Astrocyte of the cerebellum (primary cell): ENCODE results near the gene NDRG3.
"Not testable (repeated sequence)": the region's sequence is repeated elsewhere in the genome, so short reads cannot be mapped to it uniquely, and the experiment has no call there.

Source experiments
- DNase-seq: peaks from one replicate; pipeline ENCODE4 v3.0.0-alpha.2; 2011; ENCODE audit warnings: low read depth
- H3K4me3 ChIP-seq: 2 replicates; pipeline ENCODE4 v1.5.1; 2011; ENCODE audit warnings: mild to moderate bottlenecking, low read depth, low read length, moderate library complexity
- in situ Hi-C: cut with HindIII; loops from 2 replicates; pipeline ENCODE4 v1.10.0; 2017; ENCODE audit warnings: low sequenced_read_pairs
- TF ChIP-seq, protein P1 (sequence below): IDR thresholded peaks from 2 replicates; pipeline ENCODE4 v1.5.1; 2012; ENCODE audit warnings: low read length, low read depth, moderate library complexity, mild to moderate bottlenecking; ENCODE audit errors: missing control alignments

NDRG3 gene

DNA sequence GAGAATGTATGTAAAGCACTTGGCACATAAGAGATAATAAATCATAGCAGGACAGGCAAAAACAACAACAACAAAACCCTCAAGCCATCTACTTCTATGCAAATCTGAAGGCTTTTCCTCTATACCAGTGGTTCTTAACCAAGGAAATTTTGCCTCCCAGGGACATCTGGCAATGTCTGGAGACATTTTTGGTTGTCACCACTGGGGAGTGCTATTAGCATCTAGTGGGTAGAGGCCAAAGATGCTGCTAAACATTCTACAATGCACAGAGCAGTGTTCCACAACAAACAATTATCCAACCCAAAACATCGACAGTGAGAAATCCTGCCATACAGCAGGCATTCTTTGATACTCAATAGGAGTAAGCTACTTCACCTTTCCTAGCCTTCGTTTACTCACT, 28.2 kb downstream of the NDRG3 start:
- no peak for DNase-seq
- in situ Hi-C loops, result no loop called here
- TF ChIP-seq, protein P1, sequence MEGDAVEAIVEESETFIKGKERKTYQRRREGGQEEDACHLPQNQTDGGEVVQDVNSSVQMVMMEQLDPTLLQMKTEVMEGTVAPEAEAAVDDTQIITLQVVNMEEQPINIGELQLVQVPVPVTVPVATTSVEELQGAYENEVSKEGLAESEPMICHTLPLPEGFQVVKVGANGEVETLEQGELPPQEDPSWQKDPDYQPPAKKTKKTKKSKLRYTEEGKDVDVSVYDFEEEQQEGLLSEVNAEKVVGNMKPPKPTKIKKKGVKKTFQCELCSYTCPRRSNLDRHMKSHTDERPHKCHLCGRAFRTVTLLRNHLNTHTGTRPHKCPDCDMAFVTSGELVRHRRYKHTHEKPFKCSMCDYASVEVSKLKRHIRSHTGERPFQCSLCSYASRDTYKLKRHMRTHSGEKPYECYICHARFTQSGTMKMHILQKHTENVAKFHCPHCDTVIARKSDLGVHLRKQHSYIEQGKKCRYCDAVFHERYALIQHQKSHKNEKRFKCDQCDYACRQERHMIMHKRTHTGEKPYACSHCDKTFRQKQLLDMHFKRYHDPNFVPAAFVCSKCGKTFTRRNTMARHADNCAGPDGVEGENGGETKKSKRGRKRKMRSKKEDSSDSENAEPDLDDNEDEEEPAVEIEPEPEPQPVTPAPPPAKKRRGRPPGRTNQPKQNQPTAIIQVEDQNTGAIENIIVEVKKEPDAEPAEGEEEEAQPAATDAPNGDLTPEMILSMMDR, result no peak
- H3K4me3 ChIP-seq, result no peak overlapping the region

DNA sequence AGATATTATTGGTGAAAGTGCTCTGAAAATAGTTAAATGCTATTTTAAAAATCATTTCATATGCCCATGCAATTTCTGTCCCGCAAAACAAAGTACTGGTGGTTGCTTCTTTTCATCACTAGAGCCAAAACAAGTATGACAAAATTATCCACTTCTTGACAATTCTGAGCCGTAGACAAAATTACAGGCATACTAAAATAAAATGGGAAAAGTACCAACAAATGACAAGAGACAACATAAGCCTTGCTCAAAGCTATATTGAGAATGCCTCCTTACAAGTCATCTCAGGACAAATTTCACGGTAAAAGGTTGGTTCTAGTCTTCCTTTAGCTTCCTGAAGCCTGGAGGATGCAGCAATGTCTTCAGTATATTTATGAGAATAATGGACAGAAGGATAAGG, 28.9 kb downstream of the NDRG3 start:
- H3K4me3 ChIP-seq, result no peak overlapping the region
- DNase-seq, result no peak
- TF ChIP-seq, protein P1, result no peak
- in situ Hi-C loops, result no loop called here

DNA sequence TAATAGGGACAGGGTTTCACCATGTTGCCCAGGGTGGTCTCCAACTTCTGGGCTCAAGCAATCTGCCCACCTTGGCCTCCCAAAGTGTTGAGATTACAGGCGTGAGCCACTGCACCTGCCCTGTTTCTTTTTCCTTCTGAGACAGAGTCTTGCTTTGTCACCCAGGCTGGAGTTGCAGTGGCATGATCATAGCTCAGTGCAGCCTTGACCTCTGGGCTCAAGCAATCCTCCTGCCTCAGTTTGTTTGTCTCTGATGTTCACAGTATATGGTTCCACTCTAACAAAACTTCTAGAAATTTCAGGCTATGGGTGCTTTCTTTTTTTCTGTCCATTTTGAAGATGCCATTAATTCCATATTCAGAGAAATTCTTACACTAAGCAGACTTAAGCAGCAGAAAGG, 33.1 kb downstream of the NDRG3 start:
- DNase-seq, result no peak
- in situ Hi-C loops, result no loop called here
- no peak overlapping the region for H3K4me3 ChIP-seq
- TF ChIP-seq, protein P1, result no peak

DNA sequence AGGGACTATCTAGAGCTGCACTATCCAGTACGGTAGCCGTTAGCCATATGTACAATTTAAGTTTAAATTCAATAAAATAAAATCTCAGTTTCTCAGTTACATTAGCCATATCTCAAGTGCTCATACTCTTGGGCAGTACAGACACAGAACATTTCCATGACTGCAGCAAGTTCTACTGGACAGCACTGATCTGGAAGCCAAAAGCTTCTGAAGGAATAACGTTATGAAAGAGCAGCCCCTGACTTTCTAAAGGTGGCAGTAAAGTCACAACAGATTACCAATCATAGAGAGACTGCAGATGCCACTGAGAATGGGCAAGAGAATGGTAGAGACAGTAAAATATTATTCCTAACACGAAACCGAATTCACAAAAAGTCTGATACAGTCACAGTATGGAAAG, 36.8 kb downstream of the NDRG3 start:
- TF ChIP-seq, protein P1, result no peak
- in situ Hi-C loops, result no loop called here
- H3K4me3 ChIP-seq, result no peak overlapping the region
- no peak for DNase-seq

DNA sequence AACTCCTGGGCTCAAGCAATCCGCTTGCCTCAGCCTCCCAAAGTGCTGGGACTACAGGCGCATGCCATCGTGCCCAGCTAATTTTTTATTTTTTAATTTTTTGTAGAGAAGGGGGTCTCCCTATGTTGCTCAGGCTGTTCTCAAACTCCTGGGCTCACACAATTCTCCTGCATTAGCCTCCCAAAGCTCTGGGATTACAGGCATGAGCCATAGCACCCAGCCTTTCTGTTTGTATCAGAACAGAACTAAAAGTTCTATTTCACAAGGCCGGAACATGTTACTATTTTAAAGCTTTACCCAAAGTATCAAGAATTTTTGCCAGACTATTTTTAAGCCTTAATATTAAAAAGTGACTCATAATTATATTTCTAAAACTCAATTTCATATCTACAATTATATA, 42.4 kb downstream of the NDRG3 start:
- H3K4me3 ChIP-seq, result no peak overlapping the region
- in situ Hi-C loops, result no loop called here
- TF ChIP-seq, protein P1, result no peak
- DNase-seq, result no peak

DNA sequence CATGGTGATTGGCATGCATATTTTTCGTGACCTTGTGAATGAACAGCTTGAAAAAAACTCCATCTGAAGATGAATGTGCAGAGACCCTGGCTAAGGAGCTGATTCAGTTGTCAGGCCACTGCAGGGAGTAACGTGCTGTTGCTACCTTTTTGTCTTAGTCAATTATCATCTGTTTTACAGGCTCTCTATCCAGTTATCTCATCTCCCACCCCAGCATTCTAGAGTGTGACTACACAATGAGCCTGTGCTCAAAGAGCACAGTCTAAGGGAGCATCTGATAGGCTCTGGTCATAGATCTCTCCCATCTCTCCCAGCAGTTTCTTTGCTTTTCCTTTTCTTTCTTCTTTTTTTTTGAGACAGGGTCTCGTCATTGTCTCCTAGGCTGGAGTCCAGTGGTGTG, 45.5 kb downstream of the NDRG3 start:
- no peak for DNase-seq
- in situ Hi-C loops, result no loop called here
- H3K4me3 ChIP-seq, result no peak overlapping the region
- TF ChIP-seq, protein P1, result no peak

DNA sequence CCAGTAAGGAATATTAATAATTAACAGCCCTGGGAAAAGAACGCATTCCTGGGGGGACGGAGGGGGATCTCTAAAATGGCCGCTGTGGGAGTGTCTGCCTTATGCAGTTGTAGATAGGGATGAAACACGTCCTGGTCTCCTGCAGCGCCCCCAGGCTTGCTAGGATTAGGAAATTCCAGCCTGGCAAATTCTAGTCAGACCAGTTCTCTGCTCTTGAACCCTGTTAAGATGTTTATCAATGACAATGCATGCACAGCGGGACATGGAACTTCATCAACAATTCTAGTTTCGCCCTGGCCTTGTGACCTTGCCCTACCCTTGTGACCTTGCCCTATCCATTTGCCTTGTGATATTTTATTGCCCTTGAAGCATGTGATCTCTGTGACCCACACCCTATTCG, 50.4 kb downstream of the NDRG3 start:
- DNase-seq, in situ Hi-C loops, H3K4me3 ChIP-seq: not testable (repeated sequence)
